C4-2B (cell line): Measurements from ENCODE around the gene LPP.

Experiments used
- ZFX ChIP-seq: fragments of 450-650 bp; IDR thresholded peaks from 2 replicates; pipeline ENCODE4 v1.6.1; 2017
- TF ChIP-seq, protein P1 (sequence below): fragments of 450-650 bp; conservative IDR thresholded peaks from 2 replicates; pipeline ENCODE4 v1.5.1; 2017; ENCODE audit warnings: mild to moderate bottlenecking

DNA sequence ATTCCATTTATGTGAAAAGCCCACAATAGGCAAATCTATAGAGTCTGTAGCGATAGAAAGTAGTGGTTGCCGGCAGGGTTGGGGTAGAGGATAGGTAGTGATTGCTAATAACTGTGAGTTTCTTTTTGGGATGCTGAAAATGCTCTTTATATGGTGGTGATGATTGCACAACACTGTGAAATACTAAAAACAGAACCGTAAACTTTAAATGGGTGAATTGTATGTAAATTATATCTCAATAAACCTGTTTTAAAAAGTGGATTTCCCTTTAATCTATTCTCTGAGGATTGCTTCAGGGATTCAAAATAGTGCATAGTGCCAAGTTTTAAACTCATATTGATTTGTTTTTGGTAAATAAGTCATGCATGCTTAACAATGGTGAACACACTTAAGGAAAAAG, 140.2 kb downstream of the LPP start:
- TF ChIP-seq, protein P1, sequence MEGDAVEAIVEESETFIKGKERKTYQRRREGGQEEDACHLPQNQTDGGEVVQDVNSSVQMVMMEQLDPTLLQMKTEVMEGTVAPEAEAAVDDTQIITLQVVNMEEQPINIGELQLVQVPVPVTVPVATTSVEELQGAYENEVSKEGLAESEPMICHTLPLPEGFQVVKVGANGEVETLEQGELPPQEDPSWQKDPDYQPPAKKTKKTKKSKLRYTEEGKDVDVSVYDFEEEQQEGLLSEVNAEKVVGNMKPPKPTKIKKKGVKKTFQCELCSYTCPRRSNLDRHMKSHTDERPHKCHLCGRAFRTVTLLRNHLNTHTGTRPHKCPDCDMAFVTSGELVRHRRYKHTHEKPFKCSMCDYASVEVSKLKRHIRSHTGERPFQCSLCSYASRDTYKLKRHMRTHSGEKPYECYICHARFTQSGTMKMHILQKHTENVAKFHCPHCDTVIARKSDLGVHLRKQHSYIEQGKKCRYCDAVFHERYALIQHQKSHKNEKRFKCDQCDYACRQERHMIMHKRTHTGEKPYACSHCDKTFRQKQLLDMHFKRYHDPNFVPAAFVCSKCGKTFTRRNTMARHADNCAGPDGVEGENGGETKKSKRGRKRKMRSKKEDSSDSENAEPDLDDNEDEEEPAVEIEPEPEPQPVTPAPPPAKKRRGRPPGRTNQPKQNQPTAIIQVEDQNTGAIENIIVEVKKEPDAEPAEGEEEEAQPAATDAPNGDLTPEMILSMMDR, result no peak
- TF ChIP-seq ZFX, result no peak
